Endodermal cell (in vitro differentiated cells): ENCODE data around the gene GATAD2A. TPM values are rescaled to one million over a fixed set of nuclear protein-coding genes. Genes with fewer than 3 reads are reported as not detected.

Experiments
- DNase-seq: peaks from one replicate; pipeline ENCODE4 v3.0.0-alpha.2; 2017
- H3K27ac ChIP-seq: 2 replicates; pipeline ENCODE4 v1.5.1; 2013; ENCODE audit warnings: mild to moderate bottlenecking, low read depth, low read length, moderate library complexity
- H3K27me3 ChIP-seq: 2 replicates; pipeline ENCODE4 v1.6.1; 2013; ENCODE audit warnings: mild to moderate bottlenecking, low read length, moderate library complexity; ENCODE audit not compliant: insufficient read depth, control insufficient read depth, poor library complexity, severe bottlenecking
- H3K36me3 ChIP-seq: 2 replicates; pipeline ENCODE4 v1.7.0; 2013; ENCODE audit warnings: mild to moderate bottlenecking, low read length, moderate library complexity; ENCODE audit not compliant: control insufficient read depth, insufficient read depth
- H3K4me1 ChIP-seq: one replicate; pipeline ENCODE4 v1.7.0; 2013; ENCODE audit warnings: low read length; ENCODE audit not compliant: control insufficient read depth, insufficient read depth
- H3K4me3 ChIP-seq: 2 replicates; pipeline ENCODE4 v1.5.1; 2013; ENCODE audit warnings: mild to moderate bottlenecking, low read length, moderate library complexity
- H3K9ac ChIP-seq: 2 replicates; pipeline ENCODE4 v1.6.1; 2013; ENCODE audit warnings: mild to moderate bottlenecking, low read length, moderate library complexity; ENCODE audit not compliant: poor library complexity, severe bottlenecking; ENCODE audit errors: extremely low read depth
- H3K9me3 ChIP-seq: 2 replicates; pipeline ENCODE4 v1.6.1; 2013; ENCODE audit warnings: mild to moderate bottlenecking, low read length, moderate library complexity; ENCODE audit not compliant: control insufficient read depth
- H3K27ac Mint-ChIP-seq: 2 replicates; pipeline ENCODE4 v1.8.0; 2020; ENCODE audit warnings: mixed read lengths
- H3K27me3 Mint-ChIP-seq: 2 replicates; pipeline ENCODE4 v1.8.0; 2021; ENCODE audit warnings: mild to moderate bottlenecking, mixed read lengths; ENCODE audit not compliant: insufficient read depth
- H3K36me3 Mint-ChIP-seq: 2 replicates; pipeline ENCODE4 v1.8.0; 2020; ENCODE audit warnings: low read depth, mixed read lengths
- H3K4me1 Mint-ChIP-seq: 2 replicates; pipeline ENCODE4 v1.8.0; 2020; ENCODE audit warnings: mixed read lengths
- H3K4me3 Mint-ChIP-seq: 2 replicates; pipeline ENCODE4 v1.8.0; 2020; ENCODE audit warnings: mild to moderate bottlenecking, moderate library complexity, mixed read lengths
- H3K9me3 Mint-ChIP-seq: 2 replicates; pipeline ENCODE4 v1.8.0; 2020; ENCODE audit warnings: mild to moderate bottlenecking, mixed read lengths
- WGBS, 2 experiments: methylation state at CpG; one replicate each; pipeline versions ENCODE4 v1.1.5 to v1.1.7; 2013; ENCODE audit warnings: missing lambda C conversion rate in 2 of 2, mixed read lengths in 1 of 2; ENCODE audit not compliant: insufficient coverage in 1 of 2, insufficient read length in 1 of 2; 5-methylcytosine and 5-hydroxymethylcytosine counted together
- total RNA-seq, 2 donors: library from RNA; stranded (reverse); fragmentation: NEBNext Ultra II Directional in 1 of 2; extraction: Animal tissue kit (Norgen Biotek cat#: 25700) in 1 of 2; gene quantifications; 2 replicates in 1 of 2; 3 replicates in 1 of 2; pipeline ENCODE4 v1.2.1, GENCODE V29; 2021
- TF ChIP-seq, protein P1 (sequence below): fragments of 200-600 bp; sonication (generic); conservative IDR thresholded peaks from 2 replicates; pipeline ENCODE4 v1.5.0; 2021; ENCODE audit warnings: antibody characterized with exemption, mild to moderate bottlenecking

GATAD2A gene
- total RNA-seq, 2 donors from 2014 or later = 115 to 126 TPM

DNA sequence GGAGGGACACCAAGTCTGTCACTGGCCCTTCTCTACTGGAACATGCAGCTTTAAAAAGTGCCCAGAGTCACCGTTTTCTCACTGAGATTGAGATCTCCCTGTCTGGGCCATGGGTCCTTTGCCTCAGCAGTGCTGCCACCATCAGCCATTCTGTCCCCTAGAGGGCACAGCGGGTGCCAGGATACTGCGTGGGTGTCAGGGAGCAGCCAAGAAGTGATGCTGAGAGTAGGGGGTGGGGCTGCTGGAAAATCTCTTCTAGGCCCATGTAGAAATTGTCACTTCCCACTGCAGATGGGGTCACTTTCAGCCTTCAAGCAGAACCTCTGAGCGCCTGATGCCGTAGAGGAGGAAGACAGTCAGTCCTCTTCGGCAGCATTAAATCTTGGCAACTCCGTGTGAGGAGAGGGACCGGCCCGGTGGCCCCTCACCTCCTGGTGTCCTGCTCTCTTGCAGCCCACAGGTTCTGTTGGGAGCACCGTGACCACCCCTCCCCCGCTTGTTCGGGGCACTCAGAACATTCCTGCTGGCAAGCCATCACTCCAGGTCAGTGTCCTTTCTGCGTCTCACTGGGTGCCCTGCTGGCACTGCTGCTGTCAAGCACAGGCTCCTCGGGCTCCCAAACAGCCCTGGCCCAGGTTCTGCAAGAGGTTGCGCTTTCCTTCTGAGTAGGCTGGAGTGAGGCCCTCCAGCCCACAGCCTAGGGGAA is 88.5 kb downstream of the GATAD2A start:
- WGBS, 2 experiments = 94 to 98% methylated on average over 12 to 15 of the region's 15 CpGs
- H3K36me3 ChIP-seq = peaks cover 56% of the 10 kb centered on the region

DNA sequence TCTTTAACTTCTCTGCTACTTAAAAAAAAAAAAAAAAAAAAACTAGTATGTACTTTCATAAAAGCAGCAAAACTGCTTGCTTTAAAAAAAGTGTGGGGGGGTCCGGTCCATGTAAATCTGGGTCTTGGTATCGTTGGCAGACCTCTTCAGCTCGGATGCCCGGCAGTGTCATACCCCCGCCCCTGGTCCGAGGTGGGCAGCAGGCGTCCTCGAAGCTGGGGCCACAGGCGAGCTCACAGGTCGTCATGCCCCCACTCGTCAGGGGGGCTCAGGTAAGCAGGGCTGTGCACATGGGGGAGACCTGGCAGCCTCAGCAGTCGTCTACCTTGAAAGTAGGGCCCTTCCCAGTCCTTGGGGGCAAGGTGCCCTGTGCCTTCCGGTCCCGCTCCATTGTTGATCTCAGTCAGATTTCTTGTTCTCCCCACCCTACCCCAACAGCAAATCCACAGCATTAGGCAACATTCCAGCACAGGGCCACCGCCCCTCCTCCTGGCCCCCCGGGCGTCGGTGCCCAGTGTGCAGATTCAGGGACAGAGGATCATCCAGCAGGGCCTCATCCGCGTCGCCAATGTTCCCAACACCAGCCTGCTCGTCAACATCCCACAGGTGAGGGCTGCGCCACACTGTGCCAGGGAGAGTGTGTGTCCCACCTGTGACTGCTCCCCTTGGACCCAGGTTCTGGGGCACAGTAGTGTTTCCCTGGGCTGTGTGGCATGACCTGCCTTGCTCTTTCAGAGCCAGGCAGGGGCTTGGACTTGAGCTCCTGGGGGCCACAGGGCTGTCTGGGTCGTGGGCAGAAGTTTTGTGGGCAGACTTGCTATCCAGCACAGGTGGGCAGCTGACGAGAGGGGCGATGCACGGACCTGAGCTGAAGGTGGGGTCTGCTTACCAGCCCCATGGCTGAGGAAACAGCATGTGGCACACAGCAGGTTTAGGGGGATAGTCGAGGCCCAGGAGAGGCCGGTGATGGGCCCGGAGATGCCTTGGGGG is 90.4 kb downstream of the GATAD2A start:
- H3K4me3 ChIP-seq = no peak overlapping the region
- H3K36me3 ChIP-seq = peaks cover 68% of the 10 kb centered on the region
- Mint-ChIP-seq H3K27me3 (no peaks in the 10 kb centered on the region), H3K9me3 (no peaks in the 10 kb centered on the region), H3K27ac (peak overlapping the region; percentile 58), H3K4me3 (no peak overlapping the region), H3K4me1 (no peaks in the 10 kb centered on the region), H3K36me3 (peaks cover 64% of the 10 kb centered on the region)
- WGBS, 2 experiments = 95 to 96% methylated on average over 22 to 30 of the region's 30 CpGs
- TF ChIP-seq, protein P1, sequence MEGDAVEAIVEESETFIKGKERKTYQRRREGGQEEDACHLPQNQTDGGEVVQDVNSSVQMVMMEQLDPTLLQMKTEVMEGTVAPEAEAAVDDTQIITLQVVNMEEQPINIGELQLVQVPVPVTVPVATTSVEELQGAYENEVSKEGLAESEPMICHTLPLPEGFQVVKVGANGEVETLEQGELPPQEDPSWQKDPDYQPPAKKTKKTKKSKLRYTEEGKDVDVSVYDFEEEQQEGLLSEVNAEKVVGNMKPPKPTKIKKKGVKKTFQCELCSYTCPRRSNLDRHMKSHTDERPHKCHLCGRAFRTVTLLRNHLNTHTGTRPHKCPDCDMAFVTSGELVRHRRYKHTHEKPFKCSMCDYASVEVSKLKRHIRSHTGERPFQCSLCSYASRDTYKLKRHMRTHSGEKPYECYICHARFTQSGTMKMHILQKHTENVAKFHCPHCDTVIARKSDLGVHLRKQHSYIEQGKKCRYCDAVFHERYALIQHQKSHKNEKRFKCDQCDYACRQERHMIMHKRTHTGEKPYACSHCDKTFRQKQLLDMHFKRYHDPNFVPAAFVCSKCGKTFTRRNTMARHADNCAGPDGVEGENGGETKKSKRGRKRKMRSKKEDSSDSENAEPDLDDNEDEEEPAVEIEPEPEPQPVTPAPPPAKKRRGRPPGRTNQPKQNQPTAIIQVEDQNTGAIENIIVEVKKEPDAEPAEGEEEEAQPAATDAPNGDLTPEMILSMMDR = no peak
- no peaks in the 10 kb centered on the region for H3K4me1 ChIP-seq
- H3K27me3 ChIP-seq = no peaks in the 10 kb centered on the region
- H3K9me3 ChIP-seq = no peaks in the 10 kb centered on the region
- H3K27ac ChIP-seq = no peak overlapping the region
- DNase-seq = no peak
- H3K9ac ChIP-seq = no peak overlapping the region

More for the DNA sequence above, 88.5 kb downstream of the GATAD2A start:
- Mint-ChIP-seq H3K4me1 (peaks cover 13% of the 10 kb centered on the region), H3K4me3 (no peak overlapping the region), H3K9me3 (no peaks in the 10 kb centered on the region), H3K27ac (peak overlapping the region; percentile 37), H3K36me3 (peaks cover 55% of the 10 kb centered on the region), H3K27me3 (no peaks in the 10 kb centered on the region)
- TF ChIP-seq, protein P1 = no peak
- Histone ChIP-seq H3K4me3 (no peak overlapping the region), H3K9me3 (no peaks in the 10 kb centered on the region), H3K9ac (no peak overlapping the region), H3K27ac (no peak overlapping the region), H3K27me3 (no peaks in the 10 kb centered on the region), H3K4me1 (no peaks in the 10 kb centered on the region)
- no peak for DNase-seq

DNA sequence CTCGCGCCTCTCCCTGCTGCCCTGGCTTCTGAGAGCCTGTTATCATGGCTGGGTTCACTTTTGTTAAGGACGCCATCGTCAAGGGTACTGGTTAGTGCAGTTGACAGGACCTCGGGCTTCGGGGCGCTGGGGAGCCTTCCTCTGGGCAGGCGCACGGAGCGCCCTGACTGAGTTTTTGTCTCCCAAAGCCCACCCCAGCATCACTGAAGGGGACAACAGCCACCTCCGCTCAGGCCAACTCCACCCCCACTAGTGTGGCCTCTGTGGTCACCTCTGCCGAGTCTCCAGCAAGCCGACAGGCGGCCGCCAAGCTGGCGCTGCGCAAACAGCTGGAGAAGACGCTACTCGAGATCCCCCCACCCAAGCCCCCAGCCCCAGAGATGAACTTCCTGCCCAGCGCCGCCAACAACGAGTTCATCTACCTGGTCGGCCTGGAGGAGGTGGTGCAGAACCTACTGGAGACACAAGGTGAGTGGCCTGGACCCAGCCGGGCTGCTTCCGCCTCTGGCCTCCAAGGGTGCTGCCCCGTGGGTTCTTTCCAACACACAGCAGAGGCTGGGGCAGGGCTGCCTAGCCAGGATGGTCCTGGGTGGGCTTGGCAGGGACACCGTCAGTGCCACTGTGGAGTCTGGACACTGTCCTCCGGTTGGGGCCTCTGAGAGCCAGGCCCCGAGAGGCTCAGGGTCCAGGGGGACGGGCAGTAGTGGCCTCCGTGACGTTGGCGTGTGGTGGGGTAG is 92.9 kb downstream of the GATAD2A start:
- DNase-seq = no peak
- peak overlapping the region; percentile 70 for H3K27ac Mint-ChIP-seq

More for the DNA sequence above, 92.9 kb downstream of the GATAD2A start:
- Mint-ChIP-seq H3K4me1 (no peaks in the 10 kb centered on the region), H3K27me3 (no peaks in the 10 kb centered on the region), H3K4me3 (no peak overlapping the region), H3K36me3 (peaks cover 75% of the 10 kb centered on the region), H3K9me3 (no peaks in the 10 kb centered on the region)
- Histone ChIP-seq H3K27me3 (no peaks in the 10 kb centered on the region), H3K27ac (no peak overlapping the region), H3K4me3 (no peak overlapping the region), H3K9me3 (no peaks in the 10 kb centered on the region), H3K36me3 (peaks cover 81% of the 10 kb centered on the region), H3K4me1 (no peaks in the 10 kb centered on the region), H3K9ac (no peak overlapping the region)
- 95 to 98% methylated on average over 25 to 33 of the region's 33 CpGs for WGBS, 2 experiments
- TF ChIP-seq, protein P1 = no peak
